Subcutaneous adipose tissue (tissue), 4 donors: ENCODE results near the gene CUBN. TPM values are rescaled to one million over a fixed set of nuclear protein-coding genes. Genes with fewer than 3 reads are reported as not detected.

Experiments
- CTCF ChIP-seq: fragments of 450-650 bp; IDR thresholded peaks from one replicate; pipeline ENCODE4 v1.5.1; 2016; ENCODE audit warnings: low read depth, mild to moderate bottlenecking, control low read depth, antibody characterized with exemption, moderate library complexity
- total RNA-seq, 4 donors: library from RNA; depleted of rRNA; stranded (reverse); fragments of >200 nt; gene quantifications; one replicate each; pipeline ENCODE4 v1.1.0, GENCODE V29; 2016

CUBN gene
- total RNA-seq, 4 donors from 2014 or later, result 1.9 to 6.6 (median 4.8) TPM

DNA sequence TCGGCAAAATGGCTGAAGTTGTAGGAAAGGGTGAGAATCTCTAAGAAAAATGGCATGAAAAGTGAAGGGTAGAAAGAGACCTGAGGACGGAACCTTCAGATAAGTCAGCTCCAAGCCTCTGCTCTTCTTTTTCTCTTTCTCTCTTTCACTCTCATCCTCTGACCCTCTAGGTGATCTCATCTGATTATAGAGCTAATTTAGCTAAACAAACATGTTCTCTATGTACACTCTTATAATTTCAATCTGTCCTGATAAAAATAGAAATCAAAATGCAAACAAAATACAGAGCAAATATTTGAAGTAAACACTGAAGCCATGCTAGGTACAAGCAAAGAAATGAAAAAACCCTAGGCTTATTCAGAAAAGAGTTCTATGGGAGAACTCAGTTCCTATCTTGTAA, 14.4 kb upstream of the CUBN start:
- no peak for TF ChIP-seq CTCF

- TF ChIP-seq CTCF, result no peak
These were observed 13.6 kb upstream of the CUBN start for GRCh38 chr10:17143055-17143690.

- no peak for TF ChIP-seq CTCF
These were observed 12.1 kb upstream of the CUBN start for GRCh38 chr10:17141504-17142229.

GRCh38 chr10:17140386-17140761, 10.8 kb upstream of the CUBN start:
- TF ChIP-seq CTCF, result no peak

- no peak for TF ChIP-seq CTCF
These were observed 8.9 kb upstream of the CUBN start for GRCh38 chr10:17138460-17139042.

DNA sequence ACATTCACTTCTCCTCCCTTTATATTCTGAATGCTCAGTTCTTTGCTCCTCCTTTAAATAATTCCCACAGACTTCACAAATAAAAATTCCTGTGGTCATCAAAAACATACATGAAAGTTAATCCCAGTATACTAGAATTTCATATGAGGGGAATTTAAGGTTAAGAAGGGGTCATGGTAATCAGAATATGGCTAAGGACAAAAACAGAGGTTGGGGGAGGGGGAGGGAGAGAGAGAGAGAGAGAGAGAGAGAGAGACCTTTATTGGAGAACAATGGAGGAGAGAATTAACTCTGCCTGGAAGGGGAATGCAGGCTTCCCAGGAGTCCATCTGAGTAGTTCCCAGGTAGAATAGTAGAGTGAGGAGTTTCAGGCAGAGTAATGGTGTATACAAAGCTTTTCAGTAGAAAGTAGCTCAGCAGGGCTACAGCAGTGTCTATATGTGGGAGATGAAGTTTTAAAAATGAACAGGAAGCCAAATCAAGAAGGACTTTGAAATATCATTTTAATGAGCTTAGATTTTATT, 5.2 kb upstream of the CUBN start:
- TF ChIP-seq CTCF, result no peak

GRCh38 chr10:17134282-17134681, 4.7 kb upstream of the CUBN start:
- no peak for TF ChIP-seq CTCF
